ENCODE data around the gene ATP11A.

ATP11A gene

GRCh38 chr13:112892426-112893206 lies 202.8 kb downstream of the ATP11A start:
- DNase-seq (ENCODE audit: low read depth in 2 of 2) = no peak

- no peak for DNase-seq (ENCODE audit: low read depth in 2 of 2)
Observed at GRCh38 chr13:112893207-112893569, 203.3 kb downstream of the ATP11A start.

GRCh38 chr13:112893570-112894422 lies 204.0 kb downstream of the ATP11A start:
- DNase-seq (ENCODE audit: low read depth in 2 of 2) = no peak

- DNase-seq (ENCODE audit: low read depth in 2 of 2) = no peak
Observed at GRCh38 chr13:112894423-112894672, 204.5 kb downstream of the ATP11A start.

- no peak for DNase-seq (ENCODE audit: low read depth in 2 of 2)
Observed at GRCh38 chr13:112894673-112895481, 205.0 kb downstream of the ATP11A start.

- no peak for DNase-seq (ENCODE audit: low read depth in 2 of 2)
Observed at GRCh38 chr13:112895521-112896465, 206.0 kb downstream of the ATP11A start.

- no peak for DNase-seq (ENCODE audit: low read depth in 2 of 2)
Observed at GRCh38 chr13:112896736-112897602, 207.1 kb downstream of the ATP11A start.

- no peak for DNase-seq (ENCODE audit: low read depth in 2 of 2)
Observed at GRCh38 chr13:112897603-112897955, 207.7 kb downstream of the ATP11A start.

GRCh38 chr13:112897956-112898620 lies 208.2 kb downstream of the ATP11A start:
- no peak for DNase-seq (ENCODE audit: low read depth in 2 of 2)

GRCh38 chr13:112898621-112899280 lies 208.9 kb downstream of the ATP11A start:
- no peak for DNase-seq (ENCODE audit: low read depth in 2 of 2)

- DNase-seq (ENCODE audit: low read depth in 2 of 2) = no peak
Observed at GRCh38 chr13:112899281-112900225, 209.7 kb downstream of the ATP11A start.

GRCh38 chr13:112900226-112900600 lies 210.4 kb downstream of the ATP11A start:
- no peak for DNase-seq (ENCODE audit: low read depth in 2 of 2)

GRCh38 chr13:112900691-112901091 lies 210.9 kb downstream of the ATP11A start:
- no peak for DNase-seq (ENCODE audit: low read depth in 2 of 2)

- no peak for DNase-seq (ENCODE audit: low read depth in 2 of 2)
Observed at GRCh38 chr13:112902101-112902651, 212.3 kb downstream of the ATP11A start.

- no peak for DNase-seq (ENCODE audit: low read depth in 2 of 2)
Observed at GRCh38 chr13:112902669-112903068, 212.8 kb downstream of the ATP11A start.

GRCh38 chr13:112903071-112903577 lies 213.3 kb downstream of the ATP11A start:
- no peak for DNase-seq (ENCODE audit: low read depth in 2 of 2)

GRCh38 chr13:112903606-112904195 lies 213.9 kb downstream of the ATP11A start:
- DNase-seq (ENCODE audit: low read depth in 2 of 2) = no peak
